C4-2B (cell line): ENCODE data around the gene ARHGAP21.

Experiments used
- CTCF ChIP-seq: fragments of 450-650 bp; conservative IDR thresholded peaks from 2 replicates; pipeline ENCODE4 v1.5.1; 2017; ENCODE audit warnings: mild to moderate bottlenecking
- ZFX ChIP-seq: fragments of 450-650 bp; IDR thresholded peaks from 2 replicates; pipeline ENCODE4 v1.6.1; 2017

GRCh38 chr10:24716295-24716694 is 7.4 kb downstream of the ARHGAP21 start:
- TF ChIP-seq CTCF (no peak), ZFX (no peak)
